ENCODE data around the gene KRT85.

- TF ChIP-seq POLR2AphosphoS5 (IDR thresholded peaks at IDR 0.05; ENCODE audit: low read depth, low read length): no peak
- no peak for TF ChIP-seq POLR2A (IDR thresholded peaks at IDR 0.05; ENCODE audit: low read depth, low read length)
- TF ChIP-seq SPI1 (IDR thresholded peaks at IDR 0.05; ENCODE audit: low read depth, low read length): no peak
- no peak for TF ChIP-seq PAX5 (IDR thresholded peaks at IDR 0.05; ENCODE audit: insufficient read depth, low read length, severe bottlenecking)
Observed at GRCh38 chr12:52319097-52319496, 48.2 kb downstream of the KRT85 start.
